OCI-LY3 (cell line): ENCODE data around the gene CASZ1.

Experiments used
- H2AFZ ChIP-seq: fragments of 200-600, 300-600 bp; shearing (Covaris generic); 2 replicates; pipeline ENCODE4 v1.6.0; 2014; ENCODE audit warnings: antibody characterized with exemption, low read depth, low read length
- H3K27ac ChIP-seq: fragments of 200-600, 300-600 bp; sonication (generic); 2 replicates; pipeline ENCODE4 v1.5.1; 2014; ENCODE audit warnings: mild to moderate bottlenecking, low read length, moderate library complexity, mixed read lengths
- H3K27me3 ChIP-seq: fragments of 200-600, 300-600 bp; sonication (generic); 2 replicates; pipeline ENCODE4 v1.6.1; 2014; ENCODE audit warnings: low read depth, low read length, mixed read lengths
- H3K36me3 ChIP-seq: fragments of 200-600, 300-600 bp; sonication (generic); replicated peaks from 2 replicates; pipeline ENCODE3; 2014; ENCODE audit warnings: low read depth, low read length, mixed read lengths
- H3K4me1 ChIP-seq: fragments of 300-600, 200-600 bp; sonication (generic); 2 replicates; pipeline ENCODE4 v1.6.1; 2014; ENCODE audit warnings: low read length, mixed read lengths
- H3K4me2 ChIP-seq: fragments of 200-600, 300-600 bp; sonication (generic); 2 replicates; pipeline ENCODE4 v1.6.1; 2014; ENCODE audit warnings: low read length, mixed read lengths
- H3K4me3 ChIP-seq: fragments of 300-600, 200-600 bp; sonication (generic); 2 replicates; pipeline ENCODE4 v1.5.1; 2014; ENCODE audit warnings: antibody characterized with exemption, mild to moderate bottlenecking, low read length, moderate library complexity
- H3K79me2 ChIP-seq: fragments of 300-600, 200-600 bp; shearing (Covaris generic); 2 replicates; pipeline ENCODE4 v1.6.1; 2014; ENCODE audit warnings: mild to moderate bottlenecking, low read length, mixed read lengths
- H3K9ac ChIP-seq: fragments of 300-600, 200-600 bp; shearing (Covaris generic); 2 replicates; pipeline ENCODE4 v1.6.0; 2014; ENCODE audit warnings: mild to moderate bottlenecking, low read length, moderate library complexity
- H3K9me3 ChIP-seq: fragments of 200-600, 300-600 bp; shearing (Covaris generic); 2 replicates; pipeline ENCODE4 v1.6.1; 2014; ENCODE audit warnings: low read length, mixed read lengths; ENCODE audit not compliant: insufficient read depth
- H4K20me1 ChIP-seq: fragments of 200-600, 300-600 bp; sonication (generic); 2 replicates; pipeline ENCODE4 v1.6.1; 2016; ENCODE audit warnings: low read length, mixed read lengths; ENCODE audit not compliant: insufficient read depth
- CTCF ChIP-seq: fragments of 200-600, 300-600 bp; sonication (generic); IDR thresholded peaks from 2 replicates; pipeline ENCODE4 v1.5.1; 2014; ENCODE audit warnings: antibody characterized with exemption, low read length, low read depth
- EZH2phosphoT487 ChIP-seq: fragments of 200-600 bp; shearing (Covaris generic); IDR thresholded peaks from 2 replicates; pipeline ENCODE4 v1.6.1; 2018; ENCODE audit warnings: antibody characterized with exemption, mixed run types, low read depth

Gene CASZ1

GRCh38 chr1:10724511-10724910 is 71.9 kb downstream of the CASZ1 start:
- no peaks in the 10 kb centered on the region for H3K79me2 ChIP-seq
- no peak overlapping the region for H3K27ac ChIP-seq
- H3K4me2 ChIP-seq: no peak overlapping the region
- H3K27me3 ChIP-seq: no peaks in the 10 kb centered on the region
- TF ChIP-seq CTCF: no peak
- no peak for TF ChIP-seq EZH2phosphoT487
- H3K4me1 ChIP-seq: no peaks in the 10 kb centered on the region
- H3K9me3 ChIP-seq: no peaks in the 10 kb centered on the region
- H3K4me3 ChIP-seq: no peak overlapping the region
- H2AFZ ChIP-seq: no peak overlapping the region
- no peaks in the 10 kb centered on the region for H3K36me3 ChIP-seq
- no peaks in the 10 kb centered on the region for H4K20me1 ChIP-seq
- H3K9ac ChIP-seq: no peak overlapping the region

- no peak overlapping the region for H3K4me2 ChIP-seq
- H3K27ac ChIP-seq: no peak overlapping the region
- TF ChIP-seq EZH2phosphoT487: no peak
- TF ChIP-seq CTCF: no peak
Observed at GRCh38 chr1:10724052-10724494, 72.4 kb downstream of the CASZ1 start.

GRCh38 chr1:10723317-10723716 is 73.1 kb downstream of the CASZ1 start:
- no peak overlapping the region for H3K27ac ChIP-seq
- H3K79me2 ChIP-seq: no peaks in the 10 kb centered on the region
- TF ChIP-seq CTCF (no peak), EZH2phosphoT487 (no peak)
- no peaks in the 10 kb centered on the region for H4K20me1 ChIP-seq
- H3K4me2 ChIP-seq: no peak overlapping the region
- no peak overlapping the region for H3K4me3 ChIP-seq
- H3K36me3 ChIP-seq: no peaks in the 10 kb centered on the region
- no peak overlapping the region for H2AFZ ChIP-seq
- no peak overlapping the region for H3K9ac ChIP-seq
- no peaks in the 10 kb centered on the region for H3K9me3 ChIP-seq
- H3K27me3 ChIP-seq: no peaks in the 10 kb centered on the region
- H3K4me1 ChIP-seq: no peaks in the 10 kb centered on the region

More at GRCh38 chr1:10724052-10724494, 72.4 kb downstream of the CASZ1 start:
- Histone ChIP-seq H3K79me2 (no peaks in the 10 kb centered on the region), H3K4me3 (no peak overlapping the region), H3K9me3 (no peaks in the 10 kb centered on the region), H2AFZ (no peak overlapping the region), H3K9ac (no peak overlapping the region), H3K4me1 (no peaks in the 10 kb centered on the region), H3K27me3 (no peaks in the 10 kb centered on the region), H3K36me3 (no peaks in the 10 kb centered on the region), H4K20me1 (no peaks in the 10 kb centered on the region)

- no peak overlapping the region for H3K4me2 ChIP-seq
- H3K27ac ChIP-seq: no peak overlapping the region
- H3K27me3 ChIP-seq: no peaks in the 10 kb centered on the region
- H3K9ac ChIP-seq: no peak overlapping the region
- H3K36me3 ChIP-seq: no peaks in the 10 kb centered on the region
- no peak for TF ChIP-seq EZH2phosphoT487
- no peak for TF ChIP-seq CTCF
- no peaks in the 10 kb centered on the region for H3K79me2 ChIP-seq
- no peaks in the 10 kb centered on the region for H4K20me1 ChIP-seq
- H3K4me3 ChIP-seq: no peak overlapping the region
- H3K4me1 ChIP-seq: no peaks in the 10 kb centered on the region
- H3K9me3 ChIP-seq: no peaks in the 10 kb centered on the region
- no peak overlapping the region for H2AFZ ChIP-seq
Observed at GRCh38 chr1:10722803-10723202, 73.6 kb downstream of the CASZ1 start.
